ENCODE measurements around the gene ZSWIM8. TPM values are rescaled to one million over a fixed set of nuclear protein-coding genes. Genes with fewer than 3 reads are reported as not detected.

ZSWIM8 gene
- total RNA-seq, 2 donors from 2014 or later: 37.6 to 63.2 TPM

GRCh38 chr10:73746721-73747120 lies 38.7 kb upstream of the ZSWIM8 start:
- H3K27ac ChIP-seq: no peak overlapping the region
- no peak overlapping the region for H3K4me3 ChIP-seq
- H3K9me3 ChIP-seq: no peaks in the 10 kb centered on the region
- no peak for DNase-seq (ENCODE audit: low spot score)
- H3K36me3 ChIP-seq: peaks cover 40% of the 10 kb centered on the region
- H3K4me1 ChIP-seq: peaks cover 0 to 44% of the 10 kb centered on the region in 2 donors
- TF ChIP-seq CTCF (IDR thresholded peaks at IDR 0.05): no peak
- H3K27me3 ChIP-seq: no peaks in the 10 kb centered on the region

- Histone ChIP-seq H3K36me3 (peaks cover 81% of the 10 kb centered on the region), H3K4me1 (peaks cover 0 to 17% of the 10 kb centered on the region in 2 donors), H3K27me3 (no peaks in the 10 kb centered on the region), H3K4me3 (no peak overlapping the region), H3K27ac (no peak overlapping the region), H3K9me3 (no peaks in the 10 kb centered on the region)
- TF ChIP-seq CTCF (IDR thresholded peaks at IDR 0.05): no peak
- DNase-seq (ENCODE audit: low spot score): no peak
These were observed 34.6 kb upstream of the ZSWIM8 start for GRCh38 chr10:73750819-73751218.

GRCh38 chr10:73756183-73756582 lies 29.2 kb upstream of the ZSWIM8 start:
- H3K4me3 ChIP-seq: no peak overlapping the region
- no peak for TF ChIP-seq CTCF (IDR thresholded peaks at IDR 0.05)
- no peak for DNase-seq (ENCODE audit: low spot score)
- H3K27ac ChIP-seq: no peak overlapping the region
- no peaks in the 10 kb centered on the region for H3K27me3 ChIP-seq
- no peaks in the 10 kb centered on the region for H3K9me3 ChIP-seq
- H3K4me1 ChIP-seq: no peaks in the 10 kb centered on the region
- H3K36me3 ChIP-seq: peaks cover 77% of the 10 kb centered on the region

- H3K4me3 ChIP-seq: no peak overlapping the region
- H3K36me3 ChIP-seq: peaks cover 77% of the 10 kb centered on the region
- H3K4me1 ChIP-seq: no peaks in the 10 kb centered on the region
- H3K27me3 ChIP-seq: no peaks in the 10 kb centered on the region
- no peak for TF ChIP-seq CTCF (IDR thresholded peaks at IDR 0.05)
- no peak for DNase-seq (ENCODE audit: low spot score)
- H3K27ac ChIP-seq: no peak overlapping the region
- H3K9me3 ChIP-seq: no peaks in the 10 kb centered on the region
These were observed 26.5 kb upstream of the ZSWIM8 start for GRCh38 chr10:73758704-73759511.

- DNase-seq (ENCODE audit: low spot score): no peak
- no peak overlapping the region for H3K4me3 ChIP-seq
- H3K27ac ChIP-seq: no peak overlapping the region
- no peak for TF ChIP-seq CTCF (IDR thresholded peaks at IDR 0.05)
- peaks cover 77% of the 10 kb centered on the region for H3K36me3 ChIP-seq
- H3K27me3 ChIP-seq: no peaks in the 10 kb centered on the region
- no peaks in the 10 kb centered on the region for H3K4me1 ChIP-seq
- no peaks in the 10 kb centered on the region for H3K9me3 ChIP-seq
These were observed 25.8 kb upstream of the ZSWIM8 start for GRCh38 chr10:73759512-73760115.

Data from right atrium auricular region (tissue), 2 donors.